K562 (cell line): ENCODE results near the gene NTN4.

Experiments used
- CTCF ChIP-seq, 3 experiments: IDR thresholded peaks in 2 of 3; conservative IDR thresholded peaks in 1 of 3; 2 replicates each; pipeline ENCODE4 v1.5.1; 2011 to 2012; ENCODE audit warnings: low read length in 3 of 3, mild to moderate bottlenecking in 3 of 3, control low read depth in 2 of 3, improper control_type of control experiment in 1 of 3, inconsistent platforms in 1 of 3, low read depth in 1 of 3, mixed read lengths in 1 of 3, moderate library complexity in 1 of 3; ENCODE audit not compliant: insufficient read depth in 2 of 3
- SMARCA5 ChIP-seq: fragments of 450-650 bp; IDR thresholded peaks from 2 replicates; pipeline ENCODE4 v1.6.1; 2016
- STAT5B ChIP-seq: fragments of 250-450 bp; sonication (Bioruptor Pico); IDR thresholded peaks from 2 replicates; pipeline ENCODE4 v1.8.0; 2021; ENCODE audit warnings: mild to moderate bottlenecking, inconsistent platforms
- ZBTB12 ChIP-seq: fragments of 250-450 bp; sonication (Bioruptor Pico); IDR thresholded peaks from 2 replicates; pipeline ENCODE4 v1.4.0; 2020

- TF ChIP-seq CTCF (IDR thresholded peaks at IDR 0.05 in 2 of 3, conservative IDR thresholded peaks at IDR 0.05 in 1 of 3; ENCODE audit: insufficient read depth in 2 of 3, low read depth in 1 of 3, low read length in 3 of 3) (no peak), ZBTB12 (CRISPR knock-in tag) (no peak), SMARCA5 (no peak), STAT5B (CRISPR knock-in tag) (no peak)
Observed at GRCh38 chr12:95629392-95629791, 161.2 kb downstream of the NTN4 start.
